GM12892 (cell line): ENCODE results near the gene OGFOD3.

Experiments used
- DNase-seq: peaks from one replicate; pipeline ENCODE4 v3.0.0; 2011; ENCODE audit not compliant: insufficient read length
- FAIRE-seq: peaks from 2 replicates; lab custom pipeline; 2011; peaks lifted over from hg19 to GRCh38; lab: Jason Lieb, UNC
- POLR2A ChIP-seq: IDR thresholded peaks from 2 replicates; pipeline ENCODE4 v1.6.1; 2011; ENCODE audit warnings: low read depth, low read length, control low read depth
- POLR2AphosphoS5 ChIP-seq: IDR thresholded peaks from 2 replicates; pipeline ENCODE4 v1.6.1; 2011; ENCODE audit warnings: low read depth, low read length, control low read depth
- TAF1 ChIP-seq: IDR thresholded peaks from 2 replicates; pipeline ENCODE4 v1.6.1; 2011; ENCODE audit warnings: low read depth, mild to moderate bottlenecking, control low read depth, low read length, borderline replicate concordance

OGFOD3 gene

GRCh38 chr17:82438401-82439193 lies 20.2 kb upstream of the OGFOD3 start:
- TF ChIP-seq TAF1, result no peak
- TF ChIP-seq POLR2AphosphoS5, result no peak
- TF ChIP-seq POLR2A, result no peak
- DNase-seq (no peak), FAIRE-seq (no peak)

- DNase-seq, result no peak
- no peak for FAIRE-seq
- TF ChIP-seq POLR2AphosphoS5 (no peak), TAF1 (no peak), POLR2A (no peak)
Measured at GRCh38 chr17:82437325-82437668, 18.9 kb upstream of the OGFOD3 start.

GRCh38 chr17:82436601-82437324 lies 18.4 kb upstream of the OGFOD3 start:
- TF ChIP-seq TAF1 (no peak), POLR2AphosphoS5 (no peak; the same call in 1 of the 2 replicates), POLR2A (no peak)

GRCh38 chr17:82435601-82436583 lies 17.5 kb upstream of the OGFOD3 start:
- DNase-seq (no peak), FAIRE-seq (no peak)
- TF ChIP-seq POLR2A, result no peak
- no peak for TF ChIP-seq POLR2AphosphoS5
- TF ChIP-seq TAF1, result no peak

More at GRCh38 chr17:82436601-82437324, 18.4 kb upstream of the OGFOD3 start:
- DNase-seq (no peak), FAIRE-seq (no peak)

GRCh38 chr17:82435103-82435502 lies 16.7 kb upstream of the OGFOD3 start:
- TF ChIP-seq POLR2A (no peak), TAF1 (no peak), POLR2AphosphoS5 (no peak)
- FAIRE-seq, result no peak
- DNase-seq, result no peak

GRCh38 chr17:82434216-82434565 lies 15.8 kb upstream of the OGFOD3 start:
- no peak for DNase-seq
- FAIRE-seq, result no peak
- TF ChIP-seq POLR2AphosphoS5 (no peak), POLR2A (no peak), TAF1 (no peak)

GRCh38 chr17:82433560-82434215 lies 15.3 kb upstream of the OGFOD3 start:
- DNase-seq, result no peak
- FAIRE-seq, result no peak
- TF ChIP-seq TAF1 (no peak), POLR2A (no peak), POLR2AphosphoS5 (no peak)

- no peak for FAIRE-seq
- DNase-seq, result no peak
- TF ChIP-seq TAF1 (no peak), POLR2AphosphoS5 (no peak), POLR2A (no peak)
Measured at GRCh38 chr17:82432017-82432416, 13.6 kb upstream of the OGFOD3 start.

GRCh38 chr17:82429824-82430223 lies 11.4 kb upstream of the OGFOD3 start:
- DNase-seq (no peak), FAIRE-seq (peak; percentile 50)
- no peak for TF ChIP-seq TAF1
- TF ChIP-seq POLR2AphosphoS5, result no peak

GRCh38 chr17:82428546-82428945 lies 10.2 kb upstream of the OGFOD3 start:
- no peak for FAIRE-seq

GRCh38 chr17:82424863-82425159 lies 6.4 kb upstream of the OGFOD3 start:
- FAIRE-seq (no peak), DNase-seq (no peak)
- no peak for TF ChIP-seq TAF1
- no peak for TF ChIP-seq POLR2AphosphoS5
- TF ChIP-seq POLR2A, result no peak

More at GRCh38 chr17:82428546-82428945, 10.2 kb upstream of the OGFOD3 start:
- no peak for TF ChIP-seq POLR2A
- TF ChIP-seq TAF1, result no peak
- TF ChIP-seq POLR2AphosphoS5, result no peak
- DNase-seq, result no peak
